Posterior vena cava (tissue), 2 donors: ENCODE measurements around the gene MAN1A2. TPM values are rescaled to one million over a fixed set of nuclear protein-coding genes. Genes with fewer than 3 reads are reported as not detected.
"Not testable (repeated sequence)": the region's sequence is repeated elsewhere in the genome, so short reads cannot be mapped to it uniquely, and the experiment has no call there.

Experiments
- DNase-seq: peaks from one replicate; pipeline ENCODE4 v3.0.0-alpha.2; 2020; ENCODE audit warnings: low spot score
- intact Hi-C, 2 donors: fragments of 100-400 bp; cut with DNase I; formaldehyde crosslinking; loops; one replicate each; pipeline versions ENCODE4 v1.14.1 to v1.14.2; 2022 to 2023
- total RNA-seq, 2 donors: library from RNA; stranded (reverse); fragmentation: NEBNext Ultra II Directional; extraction: Animal tissue kit (Norgen Biotek cat#: 25700); gene quantifications; one replicate each; pipeline ENCODE4 v1.2.1, GENCODE V29; 2021
- donor health status: DM: yes; HTN: yes; CAD: no.
- donor health status: DM: yes; HTN: yes; CAD: no.

MAN1A2 gene
- total RNA-seq, 2 donors from 2014 or later = 47.3 to 48.7 TPM

GRCh38 chr1:117537291-117537920 is 170.2 kb downstream of the MAN1A2 start:
- DNase-seq = no peak
- intact Hi-C loops = loop anchor here in 1 of 2 donors (5.0 to 10.0 kb wide), 3 partner anchors 67 to 357 kb away; partner anchors contain the start of gene TENT5C

- DNase-seq = no peak
- intact Hi-C loops = loop anchor here in 1 of 2 donors (10.0 kb wide), 1 partner anchor 214 kb away; no protein-coding TSS in a partner anchor
These were observed 173.3 kb downstream of the MAN1A2 start for GRCh38 chr1:117540532-117540931.

GRCh38 chr1:117541003-117541402 is 173.8 kb downstream of the MAN1A2 start:
- intact Hi-C loops = loop anchor here in 1 of 2 donors (10.0 kb wide), 1 partner anchor 214 kb away; no protein-coding TSS in a partner anchor
- DNase-seq = no peak

- intact Hi-C loops = loop anchor here in 1 of 2 donors (10.0 kb wide), 1 partner anchor 213 kb away; no protein-coding TSS in a partner anchor
- no peak for DNase-seq
These were observed 174.3 kb downstream of the MAN1A2 start for GRCh38 chr1:117541585-117541984.

- DNase-seq = no peak
- intact Hi-C loops = loop anchor here in 1 of 2 donors (10.0 kb wide), 1 partner anchor 210 kb away; no protein-coding TSS in a partner anchor
These were observed 177.4 kb downstream of the MAN1A2 start for GRCh38 chr1:117544509-117545109.

GRCh38 chr1:117546467-117546866 is 179.2 kb downstream of the MAN1A2 start:
- intact Hi-C loops = loop anchor here in 1 of 2 donors (10.0 kb wide), 1 partner anchor 208 kb away; no protein-coding TSS in a partner anchor
- no peak for DNase-seq

- intact Hi-C loops = no loop called here
- DNase-seq = no peak
These were observed 186.2 kb downstream of the MAN1A2 start for GRCh38 chr1:117553471-117553870.

GRCh38 chr1:117555806-117556205 is 188.6 kb downstream of the MAN1A2 start:
- no peak for DNase-seq

GRCh38 chr1:117556341-117556740 is 189.1 kb downstream of the MAN1A2 start:
- DNase-seq = no peak
- intact Hi-C loops = no loop called here

More at GRCh38 chr1:117555806-117556205, 188.6 kb downstream of the MAN1A2 start:
- intact Hi-C loops = no loop called here

GRCh38 chr1:117556976-117557375 is 189.7 kb downstream of the MAN1A2 start:
- DNase-seq = no peak
- intact Hi-C loops = no loop called here

GRCh38 chr1:117558451-117558850 is 191.2 kb downstream of the MAN1A2 start:
- intact Hi-C loops, DNase-seq: not testable (repeated sequence)

GRCh38 chr1:117559139-117559538 is 191.9 kb downstream of the MAN1A2 start:
- intact Hi-C loops = no loop called here
- no peak for DNase-seq

- DNase-seq = no peak
- intact Hi-C loops = no loop called here
These were observed 192.7 kb downstream of the MAN1A2 start for GRCh38 chr1:117559985-117560384.

GRCh38 chr1:117561071-117561470 is 193.8 kb downstream of the MAN1A2 start:
- intact Hi-C loops = no loop called here
- no peak for DNase-seq

GRCh38 chr1:117561551-117561950 is 194.3 kb downstream of the MAN1A2 start:
- DNase-seq = no peak
- intact Hi-C loops = no loop called here

- no peak for DNase-seq
- intact Hi-C loops = no loop called here
These were observed 195.6 kb downstream of the MAN1A2 start for GRCh38 chr1:117562581-117563491.

- no peak for DNase-seq
- intact Hi-C loops = no loop called here
These were observed 196.2 kb downstream of the MAN1A2 start for GRCh38 chr1:117563492-117563875.

GRCh38 chr1:117564227-117565075 is 197.2 kb downstream of the MAN1A2 start:
- no peak for DNase-seq
- intact Hi-C loops = no loop called here

- no peak for DNase-seq
- intact Hi-C loops = no loop called here
These were observed 197.9 kb downstream of the MAN1A2 start for GRCh38 chr1:117565076-117565556.
